B cell (primary cell): ENCODE measurements around the gene GALNT6.

ENCODE experiments used
- CTCF ChIP-seq: fragments of 200-600 bp; IDR thresholded peaks from one replicate; pipeline ENCODE4 v1.8.0; 2022; ENCODE audit warnings: antibody characterized with exemption, mild to moderate bottlenecking
- EZH2 ChIP-seq: IDR thresholded peaks from 2 replicates; pipeline ENCODE4 v1.6.1; 2012; ENCODE audit warnings: borderline replicate concordance, low read depth, mild to moderate bottlenecking, moderate library complexity, low read length; ENCODE audit not compliant: insufficient read depth, poor library complexity, severe bottlenecking

- TF ChIP-seq CTCF (no peak), EZH2 (no peak)
Observed at GRCh38 chr12:51372021-51372420, 19.2 kb downstream of the GALNT6 start.
